ENCODE data around the gene SLC27A1. TPM values are rescaled to one million over a fixed set of nuclear protein-coding genes. Genes with fewer than 3 reads are reported as not detected.
"Not testable (repeated sequence)": the region's sequence is repeated elsewhere in the genome, so short reads cannot be mapped to it uniquely, and the experiment has no call there.

The SLC27A1 gene
- total and polyA plus RNA-seq, 4 donors: 15.6 to 47.5 (median 28.1) TPM

- Histone ChIP-seq H3K27ac (ENCODE audit: low read depth, low read length) (no peak overlapping the region), H3K4me3 (ENCODE audit: low read depth, low read length) (no peak overlapping the region), H3K9me3 (ENCODE audit: control insufficient read depth, insufficient read depth, low read length) (no peaks in the 10 kb centered on the region), H3K36me3 (ENCODE audit: control insufficient read depth, insufficient read depth, low read length) (peaks cover 45% of the 10 kb centered on the region), H3K27me3 (ENCODE audit: control insufficient read depth, insufficient read depth, low read length) (no peaks in the 10 kb centered on the region), H3K4me1 (ENCODE audit: control insufficient read depth, insufficient read depth, low read length) (peaks cover 7% of the 10 kb centered on the region)
- DNase-seq (ENCODE audit: low read depth in 4 of 6, low spot score in 6 of 6): no peak
- 80% methylated on average over 10 of the region's 10 CpGs for WGBS (ENCODE audit: insufficient coverage)
These were observed 34.9 kb downstream of the SLC27A1 start for GRCh38 chr19:17505223-17505622.

DNA sequence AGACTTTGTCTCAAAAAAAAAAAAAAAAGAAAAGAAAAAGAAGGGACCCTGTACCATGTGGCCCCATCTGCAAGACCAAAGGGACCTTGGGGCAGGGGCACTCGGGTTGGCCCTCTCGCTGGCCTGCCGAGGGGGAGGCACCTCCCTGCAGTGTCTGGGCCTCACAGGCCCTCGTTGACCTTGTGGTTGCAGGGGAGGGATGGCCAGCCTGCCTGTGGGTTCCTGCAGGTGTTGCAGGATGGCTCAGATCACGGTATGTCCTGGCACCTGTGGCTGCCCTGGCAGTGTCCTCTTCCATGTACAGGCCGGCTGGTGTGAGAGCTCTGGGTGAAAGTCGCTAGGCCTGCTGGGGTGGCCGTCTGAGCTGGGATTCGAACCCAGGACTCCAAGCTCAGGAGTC is 36.4 kb downstream of the SLC27A1 start:
- 86% methylated on average over 9 of the region's 9 CpGs for WGBS (ENCODE audit: insufficient coverage)
- Histone ChIP-seq H3K4me3 (ENCODE audit: low read depth, low read length) (no peak overlapping the region), H3K27me3 (ENCODE audit: control insufficient read depth, insufficient read depth, low read length) (no peaks in the 10 kb centered on the region), H3K9me3 (ENCODE audit: control insufficient read depth, insufficient read depth, low read length) (no peaks in the 10 kb centered on the region), H3K4me1 (ENCODE audit: control insufficient read depth, insufficient read depth, low read length) (peaks cover 11% of the 10 kb centered on the region), H3K36me3 (ENCODE audit: control insufficient read depth, insufficient read depth, low read length) (peaks cover 32% of the 10 kb centered on the region), H3K27ac (ENCODE audit: low read depth, low read length) (no peak overlapping the region)
- DNase-seq (ENCODE audit: low read depth in 4 of 6, low spot score in 6 of 6): no peak

DNA sequence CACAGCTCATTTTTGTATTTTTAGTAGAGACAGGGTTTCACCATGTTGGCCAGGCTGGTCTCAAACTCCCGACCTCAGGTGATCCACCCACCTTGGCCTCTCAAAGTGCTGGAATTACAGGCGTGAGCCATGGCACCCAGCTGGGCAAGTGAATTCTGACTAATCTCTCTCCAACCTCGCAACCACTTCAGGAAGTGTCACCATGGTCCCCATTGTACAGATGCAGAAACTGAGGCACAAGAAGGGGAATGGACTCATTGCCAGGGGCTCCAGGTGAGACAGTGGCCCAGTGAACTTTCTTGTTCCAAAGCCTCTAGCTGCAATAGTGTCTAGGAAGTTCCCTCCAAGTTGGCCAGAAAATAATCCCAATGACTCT is 38.2 kb downstream of the SLC27A1 start:
- 86% methylated on average over 3 of the region's 3 CpGs for WGBS (ENCODE audit: insufficient coverage)
- not testable (repeated sequence) for H3K27me3 ChIP-seq (ENCODE audit: control insufficient read depth, insufficient read depth, low read length); DNase-seq (ENCODE audit: low read depth in 4 of 6, low spot score in 6 of 6); H3K4me3 ChIP-seq (ENCODE audit: low read depth, low read length); H3K9me3 ChIP-seq (ENCODE audit: control insufficient read depth, insufficient read depth, low read length)
- Histone ChIP-seq H3K27ac (ENCODE audit: low read depth, low read length) (peak overlapping the region; percentile 73), H3K4me1 (ENCODE audit: control insufficient read depth, insufficient read depth, low read length) (peaks cover 22% of the 10 kb centered on the region), H3K36me3 (ENCODE audit: control insufficient read depth, insufficient read depth, low read length) (peaks cover 32% of the 10 kb centered on the region)

DNA sequence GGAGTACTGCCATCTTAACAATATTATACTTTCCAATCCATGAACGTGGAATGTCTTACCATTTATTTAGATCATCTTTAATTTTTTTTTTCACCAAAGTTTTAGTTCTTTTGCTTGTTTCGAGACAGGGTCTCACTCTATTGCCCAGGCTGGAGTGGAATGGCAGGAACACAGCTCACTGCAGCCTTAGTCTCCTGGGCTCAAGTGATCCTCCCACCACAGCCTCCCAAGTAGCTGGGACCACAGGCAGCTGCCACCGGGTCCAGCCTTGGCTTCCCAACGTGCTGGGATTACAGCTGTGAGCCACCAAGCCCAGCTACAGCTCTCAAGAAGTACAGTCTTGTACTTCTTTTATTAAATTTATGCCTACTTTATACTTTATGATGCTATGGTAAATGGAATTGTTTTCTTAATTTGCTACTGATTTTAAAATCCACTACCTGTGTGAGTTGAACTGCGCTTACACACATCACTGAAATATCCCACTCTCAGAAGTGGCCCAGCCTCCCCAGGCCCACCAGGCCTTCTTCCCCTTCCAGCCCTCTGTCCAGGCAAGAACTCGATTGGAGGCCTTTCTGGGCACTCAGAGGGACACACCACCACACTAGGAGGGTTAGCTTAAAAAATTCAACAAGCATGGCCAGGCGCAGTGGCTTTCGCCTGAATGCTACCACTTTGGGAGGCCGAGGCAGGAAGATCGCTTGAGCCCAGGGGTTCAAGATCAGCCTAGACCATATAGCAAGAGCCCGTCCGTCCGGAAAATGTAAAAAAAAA is 40.1 kb downstream of the SLC27A1 start:
- WGBS (ENCODE audit: insufficient coverage): 73% methylated on average over 7 of the region's 13 CpGs
- peaks cover 22% of the 10 kb centered on the region for H3K4me1 ChIP-seq (ENCODE audit: control insufficient read depth, insufficient read depth, low read length)
- no peak for DNase-seq (ENCODE audit: low read depth in 4 of 6, low spot score in 6 of 6)
- peak overlapping the region; percentile 91 for H3K27ac ChIP-seq (ENCODE audit: low read depth, low read length)
- H3K36me3 ChIP-seq (ENCODE audit: control insufficient read depth, insufficient read depth, low read length): peaks cover 27% of the 10 kb centered on the region
- no peaks in the 10 kb centered on the region for H3K27me3 ChIP-seq (ENCODE audit: control insufficient read depth, insufficient read depth, low read length)
- H3K4me3 ChIP-seq (ENCODE audit: low read depth, low read length): peak overlapping the region; percentile 79
- H3K9me3 ChIP-seq (ENCODE audit: control insufficient read depth, insufficient read depth, low read length): no peaks in the 10 kb centered on the region

- peaks cover 29% of the 10 kb centered on the region for H3K36me3 ChIP-seq (ENCODE audit: control insufficient read depth, insufficient read depth, low read length)
- no peaks in the 10 kb centered on the region for H3K27me3 ChIP-seq (ENCODE audit: control insufficient read depth, insufficient read depth, low read length)
- WGBS (ENCODE audit: insufficient coverage): under 1% methylated on average over 82 of the region's 82 CpGs
- peak overlapping the region; percentile 91 for H3K27ac ChIP-seq (ENCODE audit: low read depth, low read length)
- H3K4me1 ChIP-seq (ENCODE audit: control insufficient read depth, insufficient read depth, low read length): peaks cover 19% of the 10 kb centered on the region
- DNase-seq (ENCODE audit: low read depth in 4 of 6, low spot score in 6 of 6): peak; percentile 61 to 93 (median 71)
- no peaks in the 10 kb centered on the region for H3K9me3 ChIP-seq (ENCODE audit: control insufficient read depth, insufficient read depth, low read length)
- peak overlapping the region; percentile 79 for H3K4me3 ChIP-seq (ENCODE audit: low read depth, low read length)
These were observed 41.6 kb downstream of the SLC27A1 start for GRCh38 chr19:17511724-17512573.

GRCh38 chr19:17512574-17512939 is 42.2 kb downstream of the SLC27A1 start:
- Histone ChIP-seq H3K36me3 (ENCODE audit: control insufficient read depth, insufficient read depth, low read length) (peaks cover 34% of the 10 kb centered on the region), H3K9me3 (ENCODE audit: control insufficient read depth, insufficient read depth, low read length) (no peaks in the 10 kb centered on the region), H3K27me3 (ENCODE audit: control insufficient read depth, insufficient read depth, low read length) (no peaks in the 10 kb centered on the region), H3K27ac (ENCODE audit: low read depth, low read length) (peak overlapping the region; percentile 91), H3K4me1 (ENCODE audit: control insufficient read depth, insufficient read depth, low read length) (peaks cover 19% of the 10 kb centered on the region), H3K4me3 (ENCODE audit: low read depth, low read length) (peak overlapping the region; percentile 79)
- no peak for DNase-seq (ENCODE audit: low read depth in 4 of 6, low spot score in 6 of 6)
- 54% methylated on average over 7 of the region's 9 CpGs for WGBS (ENCODE audit: insufficient coverage)

DNA sequence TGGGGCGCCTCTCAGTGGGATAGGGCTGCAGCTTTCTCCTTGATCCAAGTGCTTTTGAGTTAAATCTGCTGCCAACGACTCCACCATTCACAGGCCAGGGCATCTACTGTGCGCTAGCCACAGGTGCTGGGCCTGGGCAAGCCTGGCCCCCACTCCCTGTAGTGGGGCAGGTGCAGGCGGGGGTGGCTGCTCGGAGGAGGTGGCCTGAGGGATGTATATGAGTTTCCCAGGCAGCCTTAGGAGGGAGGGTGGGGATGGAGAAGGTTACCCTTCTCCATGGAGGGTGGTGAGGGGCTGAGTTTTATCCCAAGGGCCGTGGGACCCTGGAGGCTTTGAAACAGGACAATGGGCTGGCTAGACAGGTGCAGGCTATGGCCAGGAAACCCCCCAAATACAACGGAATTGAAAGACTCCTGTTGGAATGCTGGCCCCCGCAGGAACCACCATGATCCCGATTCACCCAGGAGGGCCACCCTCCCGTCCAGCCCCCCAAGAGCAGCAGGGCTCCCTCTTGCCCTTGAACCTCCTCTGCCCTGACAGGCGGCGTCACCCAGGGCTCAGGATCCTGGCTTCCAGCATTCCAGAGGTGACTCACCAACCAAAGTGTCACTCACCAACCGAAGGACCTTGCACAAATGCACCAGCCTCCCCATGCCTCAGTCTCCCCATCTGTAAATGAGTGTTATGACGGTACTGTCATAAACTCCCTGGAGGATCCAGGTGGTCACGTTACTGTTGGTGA is 45.3 kb downstream of the SLC27A1 start:
- no peak for DNase-seq (ENCODE audit: low read depth in 4 of 6, low spot score in 6 of 6)
- H3K4me3 ChIP-seq (ENCODE audit: low read depth, low read length): no peak overlapping the region
- peaks cover 45% of the 10 kb centered on the region for H3K36me3 ChIP-seq (ENCODE audit: control insufficient read depth, insufficient read depth, low read length)
- H3K27me3 ChIP-seq (ENCODE audit: control insufficient read depth, insufficient read depth, low read length): no peaks in the 10 kb centered on the region
- H3K4me1 ChIP-seq (ENCODE audit: control insufficient read depth, insufficient read depth, low read length): peaks cover 14% of the 10 kb centered on the region
- peaks cover 3% of the 10 kb centered on the region for H3K9me3 ChIP-seq (ENCODE audit: control insufficient read depth, insufficient read depth, low read length)
- H3K27ac ChIP-seq (ENCODE audit: low read depth, low read length): no peak overlapping the region
- WGBS (ENCODE audit: insufficient coverage): 91% methylated on average over 14 of the region's 15 CpGs

DNA sequence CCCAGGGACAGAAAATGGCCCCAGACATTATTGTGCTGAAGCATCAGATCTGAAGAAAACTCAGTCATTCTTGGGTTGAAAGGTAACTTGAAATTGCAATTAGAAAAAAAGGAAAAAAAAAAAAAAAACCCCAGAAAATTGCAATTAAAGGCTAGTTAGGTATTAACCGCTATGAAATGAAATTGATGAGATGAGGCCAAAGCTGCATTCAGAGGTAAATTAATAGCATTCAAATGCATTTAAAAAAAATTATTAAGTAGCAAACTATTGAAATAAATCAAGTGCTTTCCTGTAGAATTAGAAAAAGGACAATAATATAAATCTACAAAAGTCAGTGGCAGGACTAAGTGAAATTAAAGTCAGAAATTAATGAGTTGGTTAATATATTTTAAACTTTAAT is 47.6 kb downstream of the SLC27A1 start:
- Histone ChIP-seq H3K27me3 (ENCODE audit: control insufficient read depth, insufficient read depth, low read length) (no peaks in the 10 kb centered on the region), H3K36me3 (ENCODE audit: control insufficient read depth, insufficient read depth, low read length) (peaks cover 52% of the 10 kb centered on the region), H3K4me3 (ENCODE audit: low read depth, low read length) (no peak overlapping the region), H3K27ac (ENCODE audit: low read depth, low read length) (no peak overlapping the region), H3K9me3 (ENCODE audit: control insufficient read depth, insufficient read depth, low read length) (peaks cover 3% of the 10 kb centered on the region), H3K4me1 (ENCODE audit: control insufficient read depth, insufficient read depth, low read length) (peaks cover 2% of the 10 kb centered on the region)
- no CpG with 5 or more reads among the region's 1 CpG for whole genome bisulfite sequencing (ENCODE audit: insufficient coverage)
- DNase-seq (ENCODE audit: low read depth in 4 of 6, low spot score in 6 of 6): no peak

DNA sequence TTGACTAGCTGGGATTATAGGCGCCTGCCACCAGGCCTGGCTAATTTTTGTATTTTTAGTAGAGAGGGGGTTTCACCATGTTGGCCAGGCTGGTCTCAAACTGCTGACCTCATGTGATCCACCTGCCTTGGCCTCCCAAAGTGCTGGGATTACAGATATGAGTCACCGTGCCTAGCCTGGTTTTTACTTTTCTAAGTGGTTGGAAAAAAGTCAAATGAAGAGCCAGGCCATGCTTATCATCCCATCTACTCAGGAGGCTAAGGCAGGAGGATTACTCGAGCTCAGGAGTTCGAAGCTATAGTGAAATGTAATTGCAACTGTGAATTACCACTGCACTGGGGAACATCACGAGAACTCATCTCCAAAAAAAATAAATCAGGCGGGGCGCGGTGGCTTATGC is 48.3 kb downstream of the SLC27A1 start:
- H3K9me3 ChIP-seq (ENCODE audit: control insufficient read depth, insufficient read depth, low read length); DNase-seq (ENCODE audit: low read depth in 4 of 6, low spot score in 6 of 6); H3K27me3 ChIP-seq (ENCODE audit: control insufficient read depth, insufficient read depth, low read length); H3K27ac ChIP-seq (ENCODE audit: low read depth, low read length); H3K4me1 ChIP-seq (ENCODE audit: control insufficient read depth, insufficient read depth, low read length); H3K4me3 ChIP-seq (ENCODE audit: low read depth, low read length): not testable (repeated sequence)
- peaks cover 57% of the 10 kb centered on the region for H3K36me3 ChIP-seq (ENCODE audit: control insufficient read depth, insufficient read depth, low read length)
- 100% methylated on average over 4 of the region's 8 CpGs for WGBS (ENCODE audit: insufficient coverage)

All from spinal cord (tissue), 10 donors.